Stimulated activated CD4-positive, alpha-beta T cell treated with anti-CD3 and anti-CD28 coated beads, Interleukin-15, amount 100 ng/mL, for 1 hour (primary cell): ENCODE measurements around the gene CACNA2D3.

ENCODE experiments used
- DNase-seq, 2 donors: peaks; one replicate each; pipeline ENCODE4 v3.0.0-alpha.2; 2020; ENCODE audit warnings: low read depth in 1 of 2, low spot score in 1 of 2

The CACNA2D3 gene

DNA sequence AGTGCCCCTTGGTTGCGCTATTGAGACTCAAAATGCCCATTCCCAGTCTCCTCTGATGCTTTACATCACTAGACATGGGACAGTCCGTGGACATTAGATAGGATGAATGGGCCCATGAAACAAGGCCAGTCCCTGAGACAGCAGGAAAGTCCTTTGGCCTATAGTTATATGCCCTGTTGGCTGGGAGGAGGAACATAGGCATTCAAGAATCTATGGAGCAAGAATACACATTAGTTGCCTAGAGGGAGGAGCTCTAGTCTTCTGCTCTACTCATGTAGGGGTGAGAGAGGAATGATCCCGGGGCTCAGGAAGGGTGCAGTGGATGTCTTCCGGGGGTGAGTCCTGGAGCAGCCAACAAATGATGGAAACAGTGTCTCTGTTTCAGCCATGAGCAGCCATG is 863.5 kb downstream of the CACNA2D3 start:
- DNase-seq, result no peak

GRCh38 chr3:54986294-54986693 is 863.9 kb downstream of the CACNA2D3 start:
- DNase-seq, result no peak

DNA sequence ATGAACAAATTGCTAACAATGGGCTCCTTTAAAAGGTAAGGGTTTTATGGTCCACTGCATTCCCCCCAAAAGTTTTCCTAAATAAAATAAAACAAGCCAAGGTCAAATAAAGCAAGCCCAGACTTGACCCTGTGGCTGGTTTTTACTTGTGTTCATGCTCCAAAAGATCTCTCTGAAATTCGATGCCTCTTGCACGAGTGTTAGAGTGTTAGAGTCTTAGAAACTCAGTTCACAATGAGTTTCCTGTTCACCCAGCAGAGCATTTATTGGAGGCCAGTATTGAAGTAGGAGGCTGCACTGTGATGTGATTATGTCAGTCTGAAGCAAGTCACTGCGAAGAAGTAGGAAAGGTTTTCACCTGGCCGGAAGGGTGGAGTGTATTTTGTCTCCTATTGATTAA is 865.4 kb downstream of the CACNA2D3 start:
- DNase-seq, result no peak

DNA sequence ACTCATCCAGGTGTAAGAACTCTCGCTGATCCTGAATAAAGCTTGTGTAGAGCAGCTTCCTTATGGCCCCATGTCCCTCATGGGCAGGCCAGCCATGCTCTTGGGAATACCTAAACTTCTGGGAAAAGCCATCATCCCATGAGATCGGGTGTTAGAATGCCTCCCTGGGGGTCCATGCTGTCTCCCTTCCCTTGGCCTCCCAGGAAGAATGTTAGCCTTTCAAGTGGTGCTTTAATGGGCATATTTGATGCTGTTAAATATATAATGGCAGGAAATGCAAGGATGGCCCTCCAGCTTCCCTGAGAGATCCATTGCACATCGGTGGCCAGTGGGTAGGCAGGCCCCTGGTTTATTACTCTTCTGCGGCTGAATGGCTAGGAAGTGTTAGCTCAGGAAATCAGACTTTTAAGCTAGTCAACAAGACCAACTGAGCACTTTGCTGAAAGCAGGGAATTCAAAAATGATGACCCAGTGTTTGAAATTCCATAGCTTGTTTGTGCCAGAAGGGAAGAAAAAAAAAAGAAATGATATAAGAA is 866.0 kb downstream of the CACNA2D3 start:
- no peak for DNase-seq

- DNase-seq, result no peak
Observed at GRCh38 chr3:54988838-54989630, 866.7 kb downstream of the CACNA2D3 start.

DNA sequence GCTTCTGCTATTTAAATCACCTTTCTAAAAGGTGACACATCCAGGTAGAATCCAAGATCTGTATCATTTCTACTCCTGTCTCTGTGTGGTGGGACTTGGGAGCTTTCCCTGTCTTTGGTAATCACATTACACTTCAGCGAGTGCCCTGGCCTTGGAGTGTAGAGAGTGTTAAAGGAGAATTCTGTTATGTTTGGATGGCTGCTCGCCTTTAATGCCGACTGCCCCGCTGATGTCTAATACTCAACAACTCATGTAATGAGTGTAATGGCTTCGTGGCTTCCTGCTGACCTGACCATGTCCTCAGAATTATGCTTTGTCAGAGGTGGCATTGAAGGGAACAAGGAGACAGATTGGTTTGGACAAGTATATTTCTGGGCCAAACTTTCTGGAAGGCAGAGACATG is 871.8 kb downstream of the CACNA2D3 start:
- no peak for DNase-seq

GRCh38 chr3:54999159-54999558 is 876.8 kb downstream of the CACNA2D3 start:
- no peak for DNase-seq

GRCh38 chr3:54999811-55000210 is 877.5 kb downstream of the CACNA2D3 start:
- DNase-seq, result no peak

DNA sequence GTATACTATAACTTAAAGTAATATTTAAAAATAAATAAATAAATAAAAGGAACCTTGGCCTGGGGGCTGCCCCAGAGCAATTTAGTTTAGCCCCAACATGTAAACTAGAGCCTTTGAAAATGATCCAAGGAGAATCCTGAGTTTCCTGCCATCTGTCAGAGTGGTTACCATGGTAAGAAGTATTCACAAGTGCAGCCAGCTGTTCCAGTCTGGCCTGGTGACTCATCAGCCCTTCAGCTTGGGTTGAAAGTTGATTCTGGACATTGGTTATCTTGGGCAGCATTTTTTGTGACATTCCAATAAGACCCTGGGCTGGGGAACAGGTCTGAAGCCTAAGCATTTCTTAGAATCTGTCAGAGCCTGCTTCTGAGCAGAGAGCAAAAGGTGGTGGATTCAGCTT is 878.2 kb downstream of the CACNA2D3 start:
- no peak for DNase-seq

- DNase-seq, result no peak
Observed at GRCh38 chr3:55000953-55001352, 878.6 kb downstream of the CACNA2D3 start.

DNA sequence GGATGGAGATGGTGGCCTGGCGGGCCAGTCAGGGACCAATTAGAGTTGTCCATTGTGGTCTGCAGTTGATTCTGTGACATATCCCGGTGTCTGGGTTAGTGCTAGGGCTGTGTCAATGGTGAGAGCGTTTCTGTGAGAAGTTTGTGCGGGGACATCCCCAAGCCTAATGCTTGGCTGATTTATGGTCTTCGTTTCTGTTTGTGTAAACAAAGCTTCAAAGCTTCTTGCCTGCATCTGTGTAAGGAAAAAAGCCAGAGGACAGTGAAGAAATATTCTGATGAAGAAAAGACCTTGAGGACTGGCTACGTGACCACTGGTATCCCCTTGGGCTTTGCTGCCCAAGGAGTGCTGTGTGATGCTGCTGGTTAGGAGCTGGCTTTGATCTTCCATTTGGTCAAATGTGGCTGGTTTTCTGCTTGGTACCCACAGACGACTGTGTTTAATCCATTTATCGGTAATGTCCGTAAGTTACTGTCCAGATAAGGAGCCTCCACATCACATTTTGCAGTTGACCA is 880.1 kb downstream of the CACNA2D3 start:
- DNase-seq, result no peak

DNA sequence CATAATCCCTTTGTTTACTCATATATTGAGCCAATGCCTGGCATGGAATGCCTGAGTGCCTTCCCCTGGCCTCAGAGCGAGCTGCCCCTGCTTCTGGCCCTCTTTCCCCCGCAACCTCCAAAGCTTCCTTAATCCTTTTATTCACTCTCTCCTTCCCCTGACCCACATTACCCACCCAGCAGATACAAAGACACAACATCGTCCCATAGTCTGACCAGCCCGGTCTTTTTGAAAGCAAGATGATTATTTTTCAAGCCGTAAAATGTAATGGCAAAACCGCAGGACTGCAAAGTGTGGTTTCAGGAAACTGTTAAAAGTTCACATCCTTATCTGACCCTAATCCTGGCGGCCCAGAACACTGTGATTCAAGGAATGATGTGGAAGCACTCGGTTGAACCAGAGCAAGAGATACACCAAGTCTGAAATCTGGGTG is 883.9 kb downstream of the CACNA2D3 start:
- DNase-seq, result no peak

GRCh38 chr3:55007971-55008370 is 885.6 kb downstream of the CACNA2D3 start:
- no peak for DNase-seq

DNA sequence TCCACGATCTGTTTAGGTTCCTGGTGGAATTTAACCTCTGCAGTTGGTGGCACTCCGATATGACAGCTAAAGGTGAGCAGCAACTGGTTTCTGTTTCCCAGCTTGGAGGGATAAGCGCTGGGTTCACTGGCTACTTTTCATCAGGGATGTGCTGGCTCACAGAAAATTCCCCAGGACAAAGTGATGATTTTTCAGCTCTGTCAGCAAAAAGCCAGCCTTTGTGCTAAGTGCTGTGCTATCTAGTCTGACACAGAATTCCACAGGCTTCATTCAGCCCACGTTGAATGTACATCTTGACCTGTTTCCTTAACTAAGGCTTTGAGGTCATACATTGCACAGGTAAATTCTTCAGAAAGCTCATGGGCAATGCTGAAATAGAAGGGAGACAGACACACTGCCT is 887.0 kb downstream of the CACNA2D3 start:
- DNase-seq, result no peak

DNA sequence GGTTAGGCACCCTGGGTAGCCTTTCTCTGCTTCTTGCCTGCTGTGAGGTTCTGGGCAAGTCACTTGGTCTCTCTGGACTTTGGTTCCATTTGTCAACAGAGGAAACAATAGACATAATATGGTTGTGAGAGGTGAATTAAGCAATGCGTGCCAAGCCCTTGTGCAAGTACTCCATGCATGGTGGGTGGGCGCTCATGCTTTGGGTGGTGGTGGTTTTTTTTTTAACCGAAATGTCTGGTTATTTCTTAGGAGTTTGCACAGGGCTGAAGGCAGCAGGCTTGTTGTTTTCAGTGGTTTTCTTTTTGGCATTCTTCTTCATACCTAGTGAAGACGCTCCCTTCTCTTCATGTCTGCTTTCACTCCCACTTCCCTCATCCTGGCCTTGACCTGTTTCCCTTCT is 889.7 kb downstream of the CACNA2D3 start:
- no peak for DNase-seq

DNA sequence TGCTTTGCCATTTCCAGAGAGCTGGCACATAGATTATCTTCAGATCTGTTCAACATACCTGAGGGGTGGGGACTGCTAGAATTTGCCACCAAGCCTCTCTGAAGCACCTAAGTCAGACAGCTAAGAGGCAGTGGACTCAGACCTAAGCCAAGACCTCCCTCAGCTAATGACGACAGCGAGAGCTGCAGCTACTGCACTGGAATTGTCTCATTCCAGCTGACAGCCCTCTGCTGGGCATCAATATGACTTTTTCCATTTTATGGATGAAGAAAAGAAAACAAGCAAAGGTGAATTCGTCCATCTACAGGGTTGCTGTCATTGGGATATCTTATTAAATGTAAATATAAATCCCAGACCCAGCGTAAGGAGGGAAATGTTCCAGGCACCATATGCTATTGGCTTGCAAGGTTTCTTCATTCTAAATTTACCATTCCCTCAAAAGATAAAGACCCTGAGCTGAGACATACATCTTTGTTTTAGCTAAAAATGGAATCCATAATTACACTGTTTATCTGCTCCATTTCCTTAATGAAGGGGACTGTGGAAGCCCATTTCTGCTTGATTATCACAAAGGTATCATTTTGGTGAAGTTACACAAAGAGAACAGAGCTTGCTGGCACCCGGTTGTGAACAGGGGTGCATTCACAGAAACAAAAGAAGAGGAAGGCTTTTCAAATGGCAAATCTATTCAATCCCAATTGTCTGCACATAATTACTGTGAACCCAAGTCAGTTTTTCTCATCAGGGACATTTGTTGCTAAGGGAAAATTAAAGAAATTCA is 891.0 kb downstream of the CACNA2D3 start:
- DNase-seq, result no peak

- no peak for DNase-seq
Observed at GRCh38 chr3:55014081-55014480, 891.7 kb downstream of the CACNA2D3 start.

DNA sequence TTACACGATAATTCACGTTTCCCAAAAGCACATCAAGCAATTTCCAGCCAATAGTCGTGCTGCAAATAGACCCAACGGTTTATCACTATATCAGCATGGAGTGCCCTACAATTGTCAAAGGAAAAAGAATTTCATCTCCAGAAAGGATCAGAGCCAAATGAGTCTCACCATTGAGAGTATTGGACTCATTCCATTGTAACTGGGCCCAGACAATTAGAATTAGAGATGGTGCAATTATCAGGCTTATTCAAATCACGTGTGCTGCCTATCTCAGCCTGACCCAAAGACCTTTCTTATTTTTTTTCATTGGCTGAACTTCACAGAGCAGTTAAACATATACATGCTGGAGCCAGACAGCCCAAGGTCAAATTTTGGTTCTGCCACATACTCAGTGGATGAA is 892.6 kb downstream of the CACNA2D3 start:
- DNase-seq, result no peak

- DNase-seq, result no peak
Observed at GRCh38 chr3:55017876-55018275, 895.5 kb downstream of the CACNA2D3 start.

DNA sequence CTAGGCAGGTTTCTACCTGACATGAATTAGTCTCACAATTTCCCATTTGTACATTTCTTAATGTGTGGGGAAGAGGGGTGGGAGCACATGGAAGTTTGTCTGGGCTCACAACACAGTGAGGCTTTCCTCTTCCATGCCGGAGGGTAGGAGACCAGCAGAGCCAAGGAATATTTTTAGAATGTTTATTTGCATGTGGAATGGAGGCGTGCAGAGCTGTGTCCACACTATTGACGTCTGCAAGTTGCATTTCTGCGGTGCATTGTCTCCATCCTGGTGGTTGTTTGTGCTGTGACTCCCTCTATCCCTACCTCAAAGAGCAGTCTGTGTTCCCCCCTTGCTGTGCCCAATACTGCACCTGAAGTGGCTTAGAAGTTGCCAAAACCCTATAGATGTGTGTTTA is 908.6 kb downstream of the CACNA2D3 start:
- no peak for DNase-seq

DNA sequence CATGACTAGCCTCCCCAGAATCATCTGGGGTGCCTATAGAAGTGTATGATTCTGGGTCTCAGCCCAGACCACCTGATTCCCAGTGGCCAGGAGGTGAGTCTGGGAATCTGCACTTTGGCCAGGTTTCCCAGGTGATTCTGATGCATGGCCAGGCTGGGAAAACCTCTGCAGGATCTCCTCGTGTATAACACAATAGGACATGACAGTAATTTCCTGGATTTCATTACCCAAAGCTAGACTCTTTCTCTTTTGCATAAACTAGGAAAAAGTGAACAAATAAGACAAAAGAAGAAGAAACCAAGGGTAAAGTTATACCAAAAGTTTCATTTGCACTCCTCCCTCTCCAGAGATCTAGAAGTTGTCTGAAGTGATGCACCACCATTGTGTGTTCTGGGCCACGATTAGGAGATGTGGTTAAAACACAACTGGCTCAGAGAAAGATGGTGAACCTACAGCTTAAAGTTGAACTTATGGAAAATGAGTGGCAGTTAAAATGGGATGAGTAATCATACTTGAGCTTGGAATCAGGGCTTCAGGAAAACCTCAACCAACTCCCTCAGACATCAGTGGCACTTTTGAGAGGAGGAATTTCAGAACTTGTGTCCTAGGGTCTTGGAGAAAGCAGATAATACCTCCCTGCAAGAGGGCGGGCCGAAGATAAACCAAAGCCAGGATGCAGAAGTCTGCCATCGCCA is 914.7 kb downstream of the CACNA2D3 start:
- no peak for DNase-seq
